Mammary epithelial cell (primary cell): Measurements from ENCODE around the gene TMPRSS12.

ENCODE experiments used
- CTCF ChIP-seq, 2 donors: IDR thresholded peaks in 1 of 2; conservative IDR thresholded peaks in 1 of 2; 2 replicates each; pipeline ENCODE4 v1.5.1; 2011 to 2012; ENCODE audit warnings: inconsistent platforms in 2 of 2, low read length in 2 of 2, mild to moderate bottlenecking in 2 of 2, control low read depth in 1 of 2, low read depth in 1 of 2; ENCODE audit not compliant: insufficient read depth in 1 of 2; ENCODE audit errors: extremely low read depth in 1 of 2
- EZH2 ChIP-seq: IDR thresholded peaks from 2 replicates; pipeline ENCODE4 v1.6.1; 2012; ENCODE audit warnings: low read length, inconsistent platforms, borderline replicate concordance

- TF ChIP-seq CTCF (conservative IDR thresholded peaks at IDR 0.05 in 1 of 2, IDR thresholded peaks at IDR 0.05 in 1 of 2; ENCODE audit: extremely low read depth in 1 of 2, insufficient read depth in 1 of 2, low read depth in 1 of 2, low read length in 2 of 2) (no peak), EZH2 (no peak)
Observed at GRCh38 chr12:50839042-50839441, 3.7 kb upstream of the TMPRSS12 start.
